Measurements from ENCODE around the gene GADD45B.
A peak's percentile ranks its signal among the peaks of the same experiment; 100 is the strongest.
"Not testable (repeated sequence)": the region's sequence is repeated elsewhere in the genome, so short reads cannot be mapped to it uniquely, and the experiment has no call there.

The GADD45B gene

GRCh38 chr19:2457394-2458037 lies 18.4 kb upstream of the GADD45B start:
- no peak overlapping the region for H3K9ac ChIP-seq (ENCODE audit: low read length in 2 of 2)
- peak overlapping the region; percentile 31 for H3K27ac ChIP-seq (ENCODE audit: low read length)
- H3K9me3 ChIP-seq (ENCODE audit: control insufficient read depth in 2 of 2, low read length in 2 of 2) = no peaks in the 10 kb centered on the region
- H3K4me1 ChIP-seq (ENCODE audit: control insufficient read depth, insufficient read depth, low read length) = peaks cover 23% of the 10 kb centered on the region
- H3K36me3 ChIP-seq (ENCODE audit: control insufficient read depth in 2 of 2, insufficient read depth in 2 of 2, low read length in 2 of 2) = no peaks in the 10 kb centered on the region
- H3K27me3 ChIP-seq (ENCODE audit: control insufficient read depth in 1 of 2, insufficient read depth in 2 of 2, low read length in 2 of 2) = no peaks in the 10 kb centered on the region
- peak overlapping the region in 1 of 2 donors; percentile 82 for H3K4me3 ChIP-seq (ENCODE audit: low read length in 2 of 2)

GRCh38 chr19:2458054-2458453 lies 17.9 kb upstream of the GADD45B start:
- no peaks in the 10 kb centered on the region for H3K36me3 ChIP-seq (ENCODE audit: control insufficient read depth in 2 of 2, insufficient read depth in 2 of 2, low read length in 2 of 2)
- H3K4me3 ChIP-seq (ENCODE audit: low read length in 2 of 2) = no peak overlapping the region
- H3K9me3 ChIP-seq (ENCODE audit: control insufficient read depth in 2 of 2, low read length in 2 of 2) = no peaks in the 10 kb centered on the region
- H3K4me1 ChIP-seq (ENCODE audit: control insufficient read depth, insufficient read depth, low read length) = peaks cover 25% of the 10 kb centered on the region
- no peak overlapping the region for H3K9ac ChIP-seq (ENCODE audit: low read length in 2 of 2)
- no peak overlapping the region for H3K27ac ChIP-seq (ENCODE audit: low read length)
- no peaks in the 10 kb centered on the region for H3K27me3 ChIP-seq (ENCODE audit: control insufficient read depth in 1 of 2, insufficient read depth in 2 of 2, low read length in 2 of 2)

- H3K4me1 ChIP-seq (ENCODE audit: control insufficient read depth, insufficient read depth, low read length) = peaks cover 26% of the 10 kb centered on the region
These were observed 17.2 kb upstream of the GADD45B start for GRCh38 chr19:2458776-2459175.

GRCh38 chr19:2460245-2460644 lies 15.7 kb upstream of the GADD45B start:
- H3K36me3 ChIP-seq (ENCODE audit: control insufficient read depth in 2 of 2, insufficient read depth in 2 of 2, low read length in 2 of 2) = no peaks in the 10 kb centered on the region
- no peak overlapping the region for H3K9ac ChIP-seq (ENCODE audit: low read length in 2 of 2)

More at GRCh38 chr19:2458776-2459175, 17.2 kb upstream of the GADD45B start:
- not testable (repeated sequence) for H3K27ac ChIP-seq (ENCODE audit: low read length); H3K9me3 ChIP-seq (ENCODE audit: control insufficient read depth in 2 of 2, low read length in 2 of 2); H3K9ac ChIP-seq (ENCODE audit: low read length in 2 of 2); H3K36me3 ChIP-seq (ENCODE audit: control insufficient read depth in 2 of 2, insufficient read depth in 2 of 2, low read length in 2 of 2); H3K4me3 ChIP-seq (ENCODE audit: low read length in 2 of 2); H3K27me3 ChIP-seq (ENCODE audit: control insufficient read depth in 1 of 2, insufficient read depth in 2 of 2, low read length in 2 of 2)

GRCh38 chr19:2461751-2462634 lies 13.9 kb upstream of the GADD45B start:
- Histone ChIP-seq H3K9ac (ENCODE audit: low read length in 2 of 2) (peak overlapping the region; percentile 47 to 53), H3K4me1 (ENCODE audit: control insufficient read depth, insufficient read depth, low read length) (peaks cover 15% of the 10 kb centered on the region), H3K9me3 (ENCODE audit: control insufficient read depth in 2 of 2, low read length in 2 of 2) (no peaks in the 10 kb centered on the region), H3K36me3 (ENCODE audit: control insufficient read depth in 2 of 2, insufficient read depth in 2 of 2, low read length in 2 of 2) (no peaks in the 10 kb centered on the region), H3K27me3 (ENCODE audit: control insufficient read depth in 1 of 2, insufficient read depth in 2 of 2, low read length in 2 of 2) (no peaks in the 10 kb centered on the region), H3K27ac (ENCODE audit: low read length) (no peak overlapping the region), H3K4me3 (ENCODE audit: low read length in 2 of 2) (peak overlapping the region; percentile 71 to 76)

More at GRCh38 chr19:2460245-2460644, 15.7 kb upstream of the GADD45B start:
- Histone ChIP-seq H3K27ac (ENCODE audit: low read length) (no peak overlapping the region), H3K4me1 (ENCODE audit: control insufficient read depth, insufficient read depth, low read length) (peaks cover 26% of the 10 kb centered on the region), H3K27me3 (ENCODE audit: control insufficient read depth in 1 of 2, insufficient read depth in 2 of 2, low read length in 2 of 2) (no peaks in the 10 kb centered on the region), H3K4me3 (ENCODE audit: low read length in 2 of 2) (no peak overlapping the region), H3K9me3 (ENCODE audit: control insufficient read depth in 2 of 2, low read length in 2 of 2) (no peaks in the 10 kb centered on the region)

- Histone ChIP-seq H3K27me3 (ENCODE audit: control insufficient read depth in 1 of 2, insufficient read depth in 2 of 2, low read length in 2 of 2) (no peaks in the 10 kb centered on the region), H3K9me3 (ENCODE audit: control insufficient read depth in 2 of 2, low read length in 2 of 2) (no peaks in the 10 kb centered on the region), H3K4me3 (ENCODE audit: low read length in 2 of 2) (peak overlapping the region; percentile 57 to 76), H3K36me3 (ENCODE audit: control insufficient read depth in 2 of 2, insufficient read depth in 2 of 2, low read length in 2 of 2) (no peaks in the 10 kb centered on the region), H3K4me1 (ENCODE audit: control insufficient read depth, insufficient read depth, low read length) (peaks cover 12% of the 10 kb centered on the region), H3K27ac (ENCODE audit: low read length) (peak overlapping the region; percentile 31), H3K9ac (ENCODE audit: low read length in 2 of 2) (peak overlapping the region in 1 of 2 donors; percentile 12)
These were observed 13.1 kb upstream of the GADD45B start for GRCh38 chr19:2462635-2463421.

GRCh38 chr19:2463694-2464093 lies 12.2 kb upstream of the GADD45B start:
- not testable (repeated sequence) for H3K9me3 ChIP-seq (ENCODE audit: control insufficient read depth in 2 of 2, low read length in 2 of 2); H3K27me3 ChIP-seq (ENCODE audit: control insufficient read depth in 1 of 2, insufficient read depth in 2 of 2, low read length in 2 of 2); H3K36me3 ChIP-seq (ENCODE audit: control insufficient read depth in 2 of 2, insufficient read depth in 2 of 2, low read length in 2 of 2); H3K4me3 ChIP-seq (ENCODE audit: low read length in 2 of 2); H3K9ac ChIP-seq (ENCODE audit: low read length in 2 of 2)
- peak overlapping the region; percentile 31 for H3K27ac ChIP-seq (ENCODE audit: low read length)
- peaks cover 12% of the 10 kb centered on the region for H3K4me1 ChIP-seq (ENCODE audit: control insufficient read depth, insufficient read depth, low read length)

- Histone ChIP-seq H3K9me3 (ENCODE audit: control insufficient read depth in 2 of 2, low read length in 2 of 2) (no peaks in the 10 kb centered on the region), H3K4me3 (ENCODE audit: low read length in 2 of 2) (no peak overlapping the region), H3K4me1 (ENCODE audit: control insufficient read depth, insufficient read depth, low read length) (peaks cover 12% of the 10 kb centered on the region), H3K36me3 (ENCODE audit: control insufficient read depth in 2 of 2, insufficient read depth in 2 of 2, low read length in 2 of 2) (no peaks in the 10 kb centered on the region), H3K27me3 (ENCODE audit: control insufficient read depth in 1 of 2, insufficient read depth in 2 of 2, low read length in 2 of 2) (no peaks in the 10 kb centered on the region), H3K9ac (ENCODE audit: low read length in 2 of 2) (no peak overlapping the region), H3K27ac (ENCODE audit: low read length) (no peak overlapping the region)
These were observed 11.5 kb upstream of the GADD45B start for GRCh38 chr19:2464389-2464788.

GRCh38 chr19:2468596-2468995 lies 7.3 kb upstream of the GADD45B start:
- no peaks in the 10 kb centered on the region for H3K36me3 ChIP-seq (ENCODE audit: control insufficient read depth in 2 of 2, insufficient read depth in 2 of 2, low read length in 2 of 2)
- H3K4me1 ChIP-seq (ENCODE audit: control insufficient read depth, insufficient read depth, low read length) = no peaks in the 10 kb centered on the region

GRCh38 chr19:2469102-2469914 lies 6.6 kb upstream of the GADD45B start:
- no peaks in the 10 kb centered on the region for H3K36me3 ChIP-seq (ENCODE audit: control insufficient read depth in 2 of 2, insufficient read depth in 2 of 2, low read length in 2 of 2)
- H3K4me1 ChIP-seq (ENCODE audit: control insufficient read depth, insufficient read depth, low read length) = no peaks in the 10 kb centered on the region
- H3K9me3 ChIP-seq (ENCODE audit: control insufficient read depth in 2 of 2, low read length in 2 of 2) = no peaks in the 10 kb centered on the region
- no peak overlapping the region for H3K9ac ChIP-seq (ENCODE audit: low read length in 2 of 2)
- H3K4me3 ChIP-seq (ENCODE audit: low read length in 2 of 2) = no peak overlapping the region
- H3K27me3 ChIP-seq (ENCODE audit: control insufficient read depth in 1 of 2, insufficient read depth in 2 of 2, low read length in 2 of 2) = no peaks in the 10 kb centered on the region
- H3K27ac ChIP-seq (ENCODE audit: low read length) = no peak overlapping the region

More at GRCh38 chr19:2468596-2468995, 7.3 kb upstream of the GADD45B start:
- Histone ChIP-seq H3K27me3 (ENCODE audit: control insufficient read depth in 1 of 2, insufficient read depth in 2 of 2, low read length in 2 of 2) (no peaks in the 10 kb centered on the region), H3K9me3 (ENCODE audit: control insufficient read depth in 2 of 2, low read length in 2 of 2) (no peaks in the 10 kb centered on the region), H3K9ac (ENCODE audit: low read length in 2 of 2) (no peak overlapping the region), H3K4me3 (ENCODE audit: low read length in 2 of 2) (no peak overlapping the region), H3K27ac (ENCODE audit: low read length) (no peak overlapping the region)
